ENCODE data around the gene OR4N2.
"Not testable (repeated sequence)": the region's sequence is repeated elsewhere in the genome, so short reads cannot be mapped to it uniquely, and the experiment has no call there.

OR4N2 gene

GRCh38 chr14:19838433-19838832 lies 34.9 kb downstream of the OR4N2 start:
- DNase-seq, result no peak

- DNase-seq, result no peak
These were observed 47.8 kb downstream of the OR4N2 start for GRCh38 chr14:19851365-19851764.

DNA sequence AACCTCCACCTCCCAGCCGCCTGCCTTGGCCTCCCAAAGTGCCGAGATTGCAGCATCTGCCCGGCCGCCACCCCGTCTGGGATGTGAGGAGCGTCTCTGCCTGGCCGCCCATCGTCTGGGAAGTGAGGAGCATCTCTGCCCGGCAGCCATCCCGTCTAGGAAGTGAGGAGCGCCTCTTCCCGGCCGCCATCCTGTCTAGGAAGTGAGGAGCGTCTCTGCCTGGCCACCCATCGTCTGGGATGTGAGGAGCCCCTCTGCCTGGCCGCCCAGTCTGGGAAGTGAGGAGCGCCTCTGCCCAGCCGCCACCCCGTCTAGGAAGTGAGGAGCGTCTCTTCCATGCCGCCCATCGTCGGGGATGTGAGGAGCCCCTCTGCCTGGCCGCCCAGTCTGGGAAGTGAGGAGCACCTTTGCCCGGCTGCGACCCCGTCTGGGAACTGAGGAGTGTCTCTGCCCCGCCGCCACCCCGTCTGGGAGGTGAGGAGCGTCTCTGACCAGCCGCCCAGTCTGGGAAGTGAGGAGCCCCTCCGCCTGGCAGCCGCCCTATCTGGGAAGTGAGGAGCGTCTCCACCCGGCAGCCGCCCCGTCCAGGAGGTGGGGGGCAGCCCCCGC lies 62.6 kb downstream of the OR4N2 start:
- not testable (repeated sequence) for DNase-seq

DNA sequence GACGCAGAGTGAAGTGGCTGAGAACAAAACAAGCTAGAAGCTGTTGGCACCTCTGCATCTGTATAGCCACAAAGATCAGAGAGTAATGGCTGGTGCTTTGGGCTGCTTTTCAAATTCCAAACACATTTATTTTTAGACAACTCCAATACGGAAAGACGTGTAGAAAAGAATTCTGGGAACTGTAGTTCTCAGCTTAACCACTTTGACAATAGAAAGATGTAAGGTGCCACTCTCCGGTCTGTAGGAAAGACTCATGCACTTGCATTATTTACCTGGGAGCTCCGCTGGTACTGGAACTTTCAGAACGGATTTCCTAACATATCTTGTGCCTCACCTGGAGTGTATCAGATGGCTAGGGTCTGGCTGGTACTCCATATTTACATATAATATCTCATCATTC lies 69.6 kb downstream of the OR4N2 start:
- no peak for DNase-seq

- DNase-seq, result no peak
These were observed 71.3 kb downstream of the OR4N2 start, which contains the start of gene OR4K2 for GRCh38 chr14:19874842-19875241. TSS of gene OR4K2 (plus strand) at chr14:19875142. CDS start at chr14:19876268, 1,126 bp downstream.

GRCh38 chr14:19878029-19878642 lies 74.6 kb downstream of the OR4N2 start:
- DNase-seq, result no peak
